Left forelimb (tissue), 1 donor: ENCODE data around the gene LIN54.
"Not testable (repeated sequence)": the region's sequence is repeated elsewhere in the genome, so short reads cannot be mapped to it uniquely, and the experiment has no call there.

Experiments used
- DNase-seq: peaks from one replicate; pipeline ENCODE4 v3.0.0-alpha.2; 2018; ENCODE audit warnings: low spot score

The LIN54 gene

DNA sequence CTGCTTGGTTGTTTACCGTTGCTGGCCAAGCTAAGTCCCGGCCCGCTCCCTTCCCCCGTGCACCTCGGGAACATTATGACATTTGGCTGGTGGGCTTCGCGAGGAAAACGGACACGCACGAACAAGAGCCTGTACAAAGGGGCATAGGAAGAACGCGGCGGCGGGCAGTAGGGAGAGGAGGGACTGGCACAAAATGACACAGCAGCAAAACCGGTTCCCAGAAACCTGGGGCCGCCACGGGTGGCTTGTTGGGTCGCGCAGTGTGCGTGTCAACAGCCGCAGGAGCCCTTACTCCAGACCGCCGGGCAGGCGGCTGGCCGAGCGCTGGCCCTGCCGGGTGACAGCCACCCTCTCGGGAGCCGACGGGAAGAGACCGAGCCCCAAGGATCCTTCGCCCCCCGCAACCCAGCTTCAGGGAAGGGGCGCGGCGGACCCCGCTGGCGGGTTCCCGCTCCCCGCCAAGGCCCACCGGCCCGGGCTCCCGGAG, 1.6 kb upstream of the LIN54 start:
- DNase-seq = peak; percentile 67

DNA sequence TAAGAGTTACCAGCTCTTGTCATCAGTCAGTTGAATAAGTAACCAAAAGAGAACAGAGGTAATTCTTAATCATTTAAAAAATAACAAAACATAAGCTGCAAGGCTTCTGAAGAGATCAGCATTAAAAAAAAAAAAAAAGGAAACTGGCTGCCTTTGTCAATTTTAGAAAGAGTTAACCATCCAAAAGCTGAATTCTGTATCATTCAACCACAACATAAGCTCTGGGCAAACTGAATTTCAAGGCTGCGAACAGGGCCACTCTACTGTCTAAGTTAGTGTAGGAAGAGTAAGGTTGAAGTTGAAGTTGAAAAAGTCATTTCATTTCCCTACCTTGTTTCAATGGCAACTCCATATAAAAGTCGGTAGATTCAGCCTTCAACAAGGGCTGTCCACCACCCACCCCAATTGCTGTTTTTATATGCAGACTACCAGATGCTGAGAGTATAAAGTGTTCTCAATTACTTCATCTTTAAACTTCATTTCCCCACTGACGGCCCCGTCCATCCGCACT, 1.1 kb upstream of the LIN54 start:
- no peak for DNase-seq

DNA sequence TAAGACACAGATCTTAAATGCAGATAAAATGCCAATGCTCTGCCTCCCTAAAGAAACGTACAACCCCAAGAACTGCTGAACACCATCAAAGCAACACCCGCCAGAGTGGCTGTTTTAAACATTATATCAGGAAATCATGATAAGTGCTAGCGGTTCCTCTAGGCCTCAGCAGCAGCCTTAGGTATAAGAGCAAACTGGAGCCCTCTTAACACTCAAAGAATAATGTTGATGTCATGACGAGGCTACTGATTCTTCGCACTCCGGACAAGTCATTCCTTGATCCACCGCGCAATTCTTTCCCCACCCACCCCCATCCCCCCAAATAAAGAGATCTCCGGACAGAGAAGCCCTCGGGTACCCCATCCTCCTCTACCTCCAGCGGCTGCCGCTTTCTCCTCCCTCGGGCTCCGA, 507 bp downstream of the LIN54 start:
- DNase-seq = no peak

DNA sequence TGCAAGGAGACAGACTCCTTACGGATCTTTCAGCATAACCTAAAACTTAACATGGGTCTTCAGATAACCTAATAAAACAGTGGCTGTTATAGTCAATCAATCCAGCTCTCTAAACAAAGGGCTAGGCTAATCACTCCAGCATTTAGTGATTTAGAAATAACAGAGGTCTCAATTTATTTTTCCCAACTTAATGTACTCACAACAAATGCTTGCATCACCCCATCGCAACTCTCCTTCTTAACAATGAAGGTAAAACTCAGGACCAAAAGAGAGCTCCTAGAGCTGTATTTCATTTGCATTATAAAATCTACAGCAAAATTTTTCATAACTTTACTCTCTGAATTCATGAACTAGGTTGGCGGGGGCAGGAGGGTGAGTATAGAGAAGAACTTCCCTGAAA, 1.1 kb downstream of the LIN54 start:
- DNase-seq = no peak

DNA sequence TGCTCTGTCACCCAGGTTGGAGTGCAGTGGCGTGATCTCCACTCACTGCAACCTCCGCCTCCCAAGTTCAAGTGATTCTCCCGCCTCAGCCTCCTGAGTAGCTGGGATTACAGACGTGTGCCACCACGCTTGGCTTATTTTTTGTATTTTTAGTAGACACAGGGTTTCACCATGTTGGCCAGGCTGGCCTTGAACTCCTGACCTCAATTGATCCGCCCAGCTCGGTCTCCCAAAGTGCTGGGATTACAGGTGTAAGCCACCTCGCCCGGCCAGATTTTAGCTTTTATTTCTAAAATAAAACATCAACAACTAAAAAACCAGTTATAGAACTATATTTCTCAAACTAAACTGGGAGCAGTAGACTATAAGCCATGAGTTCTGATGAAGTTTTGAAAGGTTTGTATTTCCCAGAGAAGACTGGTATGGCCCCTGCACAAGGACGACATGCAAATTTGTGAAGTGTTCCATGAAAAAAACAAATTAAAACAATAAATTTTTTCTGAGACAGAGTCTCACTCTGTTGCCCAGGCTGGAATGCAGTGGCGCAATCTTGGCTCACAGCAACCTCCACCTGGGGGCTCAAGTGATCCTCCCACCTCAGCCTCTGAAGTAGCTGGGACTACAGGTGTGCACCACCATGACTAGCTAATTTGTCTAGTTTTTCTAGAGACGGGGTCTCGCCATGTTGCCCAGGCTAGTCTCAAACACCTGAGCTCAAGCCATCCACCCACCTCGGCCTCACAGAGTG, 7.4 kb downstream of the LIN54 start:
- not testable (repeated sequence) for DNase-seq

DNA sequence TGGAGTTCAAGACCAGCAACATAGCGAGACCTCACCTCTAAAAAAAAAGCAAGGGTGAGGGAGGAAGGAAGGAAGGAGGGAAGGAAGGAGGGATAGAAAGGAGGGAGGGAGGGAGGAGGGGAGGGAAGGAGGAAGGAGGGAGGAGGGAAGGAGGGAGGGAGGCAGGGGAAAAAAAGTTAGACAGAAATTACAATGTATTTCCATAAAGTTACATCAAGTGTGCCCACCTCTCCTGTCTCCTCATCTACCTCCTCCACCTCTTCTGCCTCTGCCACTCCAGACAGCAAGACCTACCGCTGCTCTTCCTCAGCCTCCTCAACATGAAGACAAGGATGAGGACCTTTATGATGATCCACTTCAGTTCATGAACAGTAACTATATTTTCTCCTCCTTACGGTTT, 8.3 kb downstream of the LIN54 start:
- no peak for DNase-seq

DNA sequence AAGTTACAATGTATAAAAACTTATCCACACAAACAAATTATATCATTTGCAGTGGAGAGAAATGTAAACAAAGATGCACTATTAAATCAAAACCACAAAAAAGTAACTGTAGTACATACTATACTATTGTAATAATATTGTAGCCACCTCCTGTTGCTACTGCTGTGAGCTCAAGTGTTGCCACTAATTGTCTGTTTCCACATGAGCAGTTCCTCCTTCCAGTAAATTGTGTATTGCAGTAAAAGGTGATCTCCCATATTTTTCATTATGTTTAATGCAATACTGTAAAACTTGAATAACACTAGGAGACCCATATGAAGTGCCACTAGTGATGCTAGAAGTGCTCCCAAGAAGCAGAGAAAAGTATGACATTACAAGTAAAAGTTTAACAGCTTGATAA, 11.7 kb downstream of the LIN54 start:
- no peak for DNase-seq

DNA sequence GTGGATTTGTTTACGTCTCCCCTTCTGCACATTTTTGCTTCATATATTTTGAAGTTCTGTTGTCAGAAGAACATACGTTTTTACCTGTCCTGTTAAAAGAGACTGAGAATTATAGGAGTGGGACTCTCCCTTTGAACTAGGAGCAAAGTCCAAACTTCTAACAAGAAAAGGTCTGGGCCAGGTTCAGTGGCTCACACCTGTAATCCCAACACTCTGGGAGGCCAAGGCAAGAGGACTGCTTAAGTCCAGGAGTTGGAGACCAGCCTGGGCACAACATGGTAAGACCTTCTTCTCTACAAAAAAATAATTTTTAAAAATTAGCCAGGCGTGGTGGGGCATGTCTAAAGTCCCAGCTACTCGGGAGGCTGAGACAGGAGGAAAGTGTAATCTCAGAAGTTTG, 15.8 kb downstream of the LIN54 start:
- no peak for DNase-seq

DNA sequence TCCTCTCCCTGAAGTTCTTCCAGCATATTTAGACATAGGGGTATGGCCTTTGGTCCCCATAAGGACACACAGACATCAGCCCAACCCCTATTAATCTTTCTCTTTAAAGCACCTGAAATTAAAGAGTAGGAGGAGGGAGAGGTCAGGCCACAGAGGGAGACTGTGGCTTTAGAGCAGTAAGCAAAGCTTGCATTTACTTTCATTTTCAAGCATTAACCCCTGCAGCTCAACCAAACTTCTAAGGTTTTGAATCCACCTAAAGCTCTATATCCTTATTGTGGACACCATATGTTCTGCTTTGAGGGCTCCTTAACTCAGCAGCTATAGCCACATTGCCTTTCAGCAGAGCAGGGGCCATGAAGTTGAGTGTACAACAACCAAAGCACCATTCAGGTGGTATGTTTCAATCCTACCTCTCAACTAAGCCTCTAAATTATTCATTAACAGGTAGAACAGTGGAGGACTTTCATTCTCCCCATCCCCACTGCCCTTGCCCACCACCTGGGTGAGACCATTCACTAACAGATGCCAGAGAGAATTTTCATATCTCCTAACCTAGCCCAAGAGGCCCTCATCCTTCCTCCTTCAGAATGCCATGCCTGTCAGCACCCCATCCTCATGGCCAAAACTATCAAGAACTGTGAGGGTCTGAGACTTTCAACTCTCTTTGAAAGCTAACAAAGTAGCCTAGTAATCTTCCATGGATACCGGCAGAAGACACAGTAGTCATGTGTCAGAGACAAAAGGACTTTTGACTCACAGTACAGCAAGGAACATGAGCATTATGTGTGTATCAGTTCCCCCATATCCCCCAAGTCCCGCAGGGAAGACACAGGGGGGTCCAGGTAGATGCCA, 20.8 kb downstream of the LIN54 start:
- no peak for DNase-seq

DNA sequence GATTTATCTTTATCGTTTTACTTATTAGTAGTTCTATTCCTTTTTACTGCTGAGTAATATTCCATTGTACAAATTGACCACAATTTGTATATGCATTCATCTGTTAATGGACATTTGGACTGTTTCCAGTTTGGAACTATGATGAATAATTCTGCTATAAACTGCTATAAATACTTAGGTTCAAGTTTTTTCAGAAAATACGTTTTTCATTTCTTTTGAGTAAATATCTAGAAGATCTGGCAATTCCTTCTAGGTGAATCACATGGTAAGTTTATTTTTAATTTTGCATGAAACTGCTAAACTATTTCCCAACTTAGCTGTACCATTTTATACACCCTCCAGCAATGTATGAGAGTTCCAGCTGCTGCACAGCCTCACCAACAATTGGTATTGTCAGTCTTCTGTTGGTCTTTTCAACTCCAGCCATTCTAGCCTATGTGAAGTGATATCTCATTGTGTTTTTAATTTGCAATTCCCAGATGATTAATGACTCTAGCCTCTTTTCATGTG, 22.2 kb downstream of the LIN54 start:
- no peak for DNase-seq

DNA sequence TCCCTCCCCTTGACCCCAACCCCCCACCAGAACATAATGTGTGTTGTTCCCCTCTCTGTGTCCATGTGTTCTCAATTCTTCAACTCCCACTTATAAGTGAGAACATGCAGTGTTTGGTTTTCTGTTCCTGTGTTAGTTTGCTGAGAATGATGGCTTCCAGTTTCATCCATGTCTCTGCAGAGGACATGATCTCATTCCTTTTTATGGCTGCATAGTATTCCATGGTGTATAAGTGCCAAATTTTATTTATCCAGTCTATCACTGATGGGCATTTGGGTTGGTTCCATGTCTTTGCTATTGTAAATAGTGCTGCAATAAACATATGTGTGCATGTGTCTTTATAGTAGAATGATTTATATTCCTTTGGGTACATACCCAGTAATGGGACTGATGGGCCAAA, 23.1 kb downstream of the LIN54 start:
- not testable (repeated sequence) for DNase-seq

DNA sequence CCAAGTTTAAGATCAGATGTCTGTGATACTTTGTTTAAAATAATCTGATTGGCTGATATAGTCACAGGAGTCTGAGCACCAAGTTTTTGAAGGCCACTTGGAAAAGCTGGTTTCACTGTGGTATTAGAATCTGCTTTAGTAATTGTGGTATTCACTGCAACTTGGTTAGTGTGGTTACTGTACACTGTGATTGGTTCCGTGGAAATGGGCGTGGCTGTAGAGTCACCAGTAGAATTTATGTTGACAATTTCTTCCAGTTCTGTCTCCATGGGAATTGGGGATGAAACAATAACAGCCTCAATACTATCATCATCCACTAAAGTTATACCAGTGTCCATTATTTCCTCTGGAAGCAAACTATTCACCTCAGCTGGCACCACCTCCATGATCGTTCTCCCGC, 26.2 kb downstream of the LIN54 start:
- DNase-seq = no peak

DNA sequence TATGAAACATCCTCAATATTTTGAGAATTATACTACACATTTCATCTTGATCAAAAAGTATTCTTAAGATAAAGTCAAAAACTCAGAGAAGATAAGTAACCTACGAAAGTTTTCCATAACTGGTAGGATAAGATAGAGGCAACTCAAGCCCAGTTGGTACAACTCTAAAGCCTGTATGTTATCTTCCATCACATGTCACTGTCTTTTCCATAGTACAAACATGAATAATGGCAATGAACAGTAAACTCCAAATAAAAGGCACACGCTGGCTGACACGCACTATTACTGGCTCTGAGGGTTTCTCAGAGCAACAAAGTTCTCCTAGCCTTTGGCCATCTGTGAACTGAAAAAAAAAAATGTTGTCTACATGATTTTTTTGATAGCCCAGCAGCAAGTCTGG, 27.2 kb downstream of the LIN54 start:
- DNase-seq = no peak

DNA sequence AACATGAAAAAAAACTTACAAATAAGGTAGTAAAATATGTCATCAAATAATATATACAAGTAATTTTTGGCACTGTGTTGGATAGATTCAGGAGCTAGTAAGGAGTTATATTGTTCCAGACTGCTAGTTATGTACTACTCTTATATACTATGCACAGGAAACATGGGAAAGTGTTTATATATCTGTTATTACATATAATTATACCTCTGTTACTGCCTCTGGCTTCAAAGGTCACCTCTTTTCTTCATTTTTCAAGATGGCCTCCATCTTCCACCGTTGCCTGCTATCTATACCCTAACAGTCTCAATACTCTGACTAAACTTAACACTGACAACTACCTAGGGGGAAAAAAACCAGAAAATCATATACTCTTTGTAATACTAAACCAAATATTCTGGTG, 29.5 kb downstream of the LIN54 start:
- no peak for DNase-seq

DNA sequence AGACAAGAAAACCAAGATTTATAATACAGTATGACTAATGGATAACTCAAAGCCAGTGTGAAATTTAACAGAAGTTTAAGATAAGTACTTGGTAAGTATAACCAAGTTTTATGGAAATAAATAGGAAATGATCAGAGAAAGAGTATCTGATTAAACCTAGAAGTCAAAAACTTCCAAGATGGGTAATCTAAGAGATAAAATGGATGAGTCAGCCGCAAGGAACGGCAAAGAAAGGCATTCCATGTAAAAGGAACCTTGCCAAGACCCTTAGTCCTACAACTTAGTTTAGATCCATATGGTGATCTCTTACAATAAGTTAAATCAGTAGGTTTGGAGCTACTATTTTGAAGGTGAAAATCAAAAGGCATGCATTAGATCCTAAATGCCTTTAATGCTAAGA, 34.8 kb downstream of the LIN54 start:
- DNase-seq = no peak

DNA sequence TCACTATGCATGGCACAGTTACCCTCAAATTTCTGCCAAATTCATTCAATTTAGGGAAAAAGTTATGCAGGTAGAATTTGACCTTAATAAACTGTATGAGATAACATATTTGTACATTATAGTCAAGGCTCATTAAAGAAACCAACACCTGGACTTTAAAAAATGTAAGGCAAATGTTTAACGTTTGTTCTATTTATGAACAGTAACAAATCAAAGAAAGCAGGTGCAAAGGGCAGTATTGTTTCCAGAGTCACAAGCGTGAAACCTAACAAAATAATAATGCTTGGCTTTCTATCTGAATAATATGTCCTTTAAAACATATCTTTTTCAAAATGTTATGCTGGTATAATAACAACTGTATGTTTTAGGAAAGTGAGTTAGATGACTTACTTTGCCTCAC, 41.2 kb downstream of the LIN54 start:
- no peak for DNase-seq

DNA sequence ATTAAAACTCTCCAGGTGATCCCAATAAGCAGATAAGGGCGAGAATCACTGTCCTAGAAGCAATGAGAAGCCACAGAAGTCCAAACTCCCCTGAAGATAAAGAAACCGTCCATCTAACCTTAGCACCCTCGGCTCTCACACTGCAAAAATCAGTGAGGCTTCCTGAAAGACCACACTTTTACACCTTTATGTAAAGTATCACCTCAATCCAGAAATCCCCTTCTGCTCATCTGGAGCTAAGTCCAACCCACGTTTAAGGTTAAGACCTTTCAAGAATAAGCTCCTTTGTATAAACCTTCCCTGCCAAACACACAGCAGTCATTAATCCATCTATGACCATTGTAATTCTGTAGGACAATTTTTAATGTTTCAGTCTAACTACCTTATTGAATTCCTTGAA, 41.7 kb downstream of the LIN54 start:
- DNase-seq = no peak

DNA sequence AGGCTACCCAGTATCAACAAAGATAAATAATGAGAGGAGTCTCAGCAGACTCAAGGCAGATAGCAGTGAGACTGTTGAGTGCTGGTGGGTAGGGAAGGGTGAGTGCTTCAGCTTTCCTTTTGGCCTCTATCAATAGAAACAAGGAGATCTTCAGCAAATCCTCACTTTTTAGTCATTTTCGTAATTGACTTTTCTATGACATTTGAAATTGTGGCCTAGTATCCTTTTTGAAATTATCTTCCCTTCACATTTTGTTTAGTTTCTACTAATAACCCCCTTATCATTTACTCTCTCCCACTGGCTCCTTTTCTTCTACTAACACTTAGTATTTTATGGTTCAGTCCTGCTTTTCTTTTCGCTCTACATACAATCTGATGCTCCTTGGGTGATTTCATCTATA, 44.9 kb downstream of the LIN54 start:
- DNase-seq = no peak

DNA sequence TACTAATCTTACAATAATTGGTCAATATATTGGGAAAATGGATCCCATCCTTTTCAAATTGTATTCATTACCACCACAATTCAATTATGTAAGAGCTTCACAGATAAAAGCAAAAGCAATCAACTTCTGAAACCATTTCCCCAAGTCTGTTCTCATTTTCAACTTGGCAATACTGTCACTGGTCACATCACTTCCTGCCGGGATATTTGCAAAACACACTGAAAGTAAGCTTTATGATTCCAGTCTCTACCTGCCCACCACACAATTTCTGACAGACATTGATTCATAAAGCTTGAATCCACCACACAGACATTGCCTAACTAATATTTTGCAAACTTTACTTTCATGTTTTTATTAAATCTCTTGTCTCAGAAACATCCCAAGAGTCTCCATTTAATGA, 53.6 kb downstream of the LIN54 start:
- no peak for DNase-seq

DNA sequence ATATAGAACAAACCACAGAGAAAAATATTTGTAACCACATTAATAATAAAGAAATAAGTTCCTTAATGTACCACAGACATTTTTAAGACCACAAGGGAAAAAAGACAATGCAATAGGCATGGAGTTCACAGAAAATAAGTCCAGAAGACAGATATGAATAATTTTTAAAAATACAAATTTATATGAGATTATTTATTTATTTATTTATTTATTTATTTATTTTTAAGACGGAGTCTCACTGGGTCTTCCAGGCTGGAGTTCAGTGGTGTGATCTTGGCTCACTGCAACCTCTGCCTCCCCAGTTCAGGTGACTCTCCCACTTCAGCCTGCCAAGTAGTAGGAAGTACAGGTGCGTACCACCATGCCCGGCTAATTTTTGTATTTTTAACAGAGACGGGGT, 56.4 kb downstream of the LIN54 start:
- no peak for DNase-seq

DNA sequence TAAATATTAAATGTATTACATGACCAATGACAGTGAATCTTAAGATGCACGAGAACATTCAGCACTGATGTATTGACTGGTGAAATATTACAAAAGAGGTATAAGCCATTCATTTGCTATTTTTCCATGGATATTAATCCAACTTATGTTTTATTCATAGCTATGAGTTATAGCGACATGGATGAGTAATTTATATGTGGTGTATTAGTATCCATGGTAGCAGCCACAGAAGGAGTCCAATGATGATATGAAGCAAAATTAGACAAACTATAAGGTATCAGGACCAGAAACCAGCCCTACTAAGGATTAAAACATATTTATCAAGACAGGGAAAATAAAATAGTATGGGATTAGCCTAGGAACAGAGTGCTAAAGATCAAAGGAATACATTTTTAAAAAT, 59.4 kb downstream of the LIN54 start:
- no peak for DNase-seq

DNA sequence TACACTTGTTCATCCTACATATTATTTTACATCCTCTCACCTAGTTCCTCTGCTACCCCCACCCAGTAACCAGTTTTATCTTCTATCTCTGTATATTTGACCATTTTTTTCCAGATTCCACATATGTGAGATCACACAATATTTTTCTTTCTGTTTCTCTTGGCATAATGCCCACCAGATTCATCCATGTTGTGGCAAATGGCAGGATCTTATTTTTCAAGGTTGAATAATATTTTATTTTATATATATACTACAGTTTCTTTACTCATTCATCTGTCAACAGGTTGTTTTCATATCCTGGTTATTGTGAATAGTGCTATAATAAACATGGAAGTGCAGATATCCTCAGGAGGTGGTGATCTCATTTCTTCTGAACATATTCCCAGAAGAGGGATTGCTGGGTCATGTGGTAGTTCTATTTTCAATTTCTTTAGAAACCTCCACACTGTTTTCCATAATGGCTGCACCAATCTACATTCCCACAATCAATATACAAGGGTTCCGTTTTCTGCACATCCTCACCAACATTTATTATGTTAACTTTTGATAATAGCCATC, 61.9 kb downstream of the LIN54 start:
- DNase-seq = no peak

DNA sequence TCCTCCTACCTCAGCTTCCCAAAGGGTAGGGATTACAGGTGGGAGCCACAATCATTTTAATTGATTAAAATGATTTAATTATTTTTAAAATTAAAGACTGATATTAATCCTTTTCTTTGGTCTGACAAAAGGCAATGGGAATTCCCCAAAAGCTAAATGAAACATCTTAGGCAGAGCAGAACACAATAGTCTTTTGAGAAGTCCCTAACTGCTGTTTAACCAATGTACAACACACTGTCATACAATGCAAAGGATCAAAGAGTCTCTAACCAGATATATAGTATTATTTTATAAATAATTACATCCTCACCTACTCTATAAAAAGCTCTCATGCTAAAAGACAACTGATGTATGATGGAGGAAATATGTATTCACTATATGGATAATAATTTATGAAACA, 63.1 kb downstream of the LIN54 start:
- no peak for DNase-seq
